Midbrain (tissue), 1 donor: Measurements from ENCODE around the gene PLXDC1.
"Not testable (repeated sequence)": the region's sequence is repeated elsewhere in the genome, so short reads cannot be mapped to it uniquely, and the experiment has no call there.

Source experiments
- DNase-seq: peaks from one replicate; lab custom pipeline; 2025; lab: John Stamatoyannopoulos, UW

The PLXDC1 gene

DNA sequence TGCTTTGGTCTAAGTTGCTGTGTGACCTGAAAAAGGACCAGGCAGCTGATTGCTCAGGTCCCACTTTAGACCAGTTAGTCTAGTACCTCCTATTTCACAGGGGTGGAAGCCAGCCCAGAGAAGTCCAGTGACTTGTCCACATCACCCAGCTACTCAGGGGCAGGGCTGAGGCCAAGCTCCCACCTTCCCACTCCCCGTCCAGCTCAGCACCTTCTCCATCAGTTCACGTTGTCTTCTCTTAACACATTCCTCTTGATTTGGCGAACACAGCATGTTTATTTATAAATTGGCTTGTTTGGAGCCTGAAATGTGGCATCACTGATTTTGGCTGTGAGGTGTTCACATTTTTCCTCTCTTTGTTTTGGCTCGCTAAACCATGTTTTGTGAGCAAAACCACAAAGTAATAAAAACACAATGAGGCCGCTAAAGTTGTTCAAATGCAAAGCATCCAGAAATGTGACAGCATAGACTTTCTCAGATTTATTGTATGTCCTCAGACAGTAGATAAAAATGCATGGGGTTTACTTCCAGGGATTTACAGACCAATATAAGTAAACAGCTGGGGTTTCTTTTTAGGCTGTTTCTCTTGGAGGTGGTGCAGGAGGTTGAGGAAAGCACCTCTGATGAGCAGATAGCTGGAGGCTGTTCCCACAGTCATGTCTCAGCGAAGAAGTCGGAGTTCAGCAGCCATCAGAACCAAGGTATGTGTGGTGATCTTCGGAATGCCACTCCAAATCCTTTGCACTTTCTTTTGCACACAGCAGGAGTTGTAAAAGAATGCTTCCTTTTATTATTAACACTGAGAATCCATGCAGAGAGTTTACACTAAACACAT is 88.4 kb downstream of the PLXDC1 start:
- DNase-seq = no peak

DNA sequence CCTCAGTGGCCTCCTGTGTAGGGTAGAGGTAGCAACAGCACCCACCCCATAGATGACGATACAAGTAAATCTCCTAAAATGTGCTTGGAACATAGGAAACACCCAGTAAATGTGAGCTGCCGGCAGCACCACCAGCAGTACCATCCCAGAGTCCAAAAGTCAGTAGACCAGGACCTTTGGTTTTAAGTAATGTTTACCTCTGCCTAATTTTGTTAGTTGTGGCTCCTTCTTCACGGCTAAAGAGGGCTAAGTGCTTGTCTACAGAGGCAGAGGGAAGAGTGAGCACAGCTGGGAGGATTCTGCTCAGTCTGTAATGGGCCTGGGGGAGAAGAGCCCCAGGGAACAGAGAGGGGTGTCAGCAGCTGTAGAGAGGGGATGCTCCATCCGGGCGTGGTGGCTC is 92.9 kb downstream of the PLXDC1 start:
- DNase-seq = no peak

DNA sequence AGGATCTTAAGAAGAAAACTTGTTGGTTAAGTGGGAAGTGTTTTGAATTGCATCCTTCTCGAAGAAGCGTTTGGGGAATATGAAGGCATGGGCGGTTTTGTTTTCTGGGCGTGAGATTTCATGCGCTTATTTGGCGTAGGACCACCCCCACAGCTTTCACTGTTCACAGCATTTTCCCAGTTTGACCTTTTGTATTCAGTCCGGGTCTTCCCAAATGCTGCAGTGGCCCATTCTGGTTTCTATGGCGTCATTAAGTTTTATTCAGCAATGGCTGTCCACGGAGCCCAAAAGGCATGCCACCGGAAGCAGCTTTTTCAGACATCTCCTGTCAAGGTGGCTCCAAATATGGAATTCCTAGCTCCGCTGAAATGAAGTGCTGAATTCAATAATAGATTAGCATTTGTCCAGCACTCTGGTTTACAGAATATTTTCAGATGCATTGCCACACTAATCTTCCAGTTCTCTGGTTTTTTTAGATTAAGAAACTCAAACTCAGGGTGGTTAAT is 93.7 kb downstream of the PLXDC1 start:
- no peak for DNase-seq

DNA sequence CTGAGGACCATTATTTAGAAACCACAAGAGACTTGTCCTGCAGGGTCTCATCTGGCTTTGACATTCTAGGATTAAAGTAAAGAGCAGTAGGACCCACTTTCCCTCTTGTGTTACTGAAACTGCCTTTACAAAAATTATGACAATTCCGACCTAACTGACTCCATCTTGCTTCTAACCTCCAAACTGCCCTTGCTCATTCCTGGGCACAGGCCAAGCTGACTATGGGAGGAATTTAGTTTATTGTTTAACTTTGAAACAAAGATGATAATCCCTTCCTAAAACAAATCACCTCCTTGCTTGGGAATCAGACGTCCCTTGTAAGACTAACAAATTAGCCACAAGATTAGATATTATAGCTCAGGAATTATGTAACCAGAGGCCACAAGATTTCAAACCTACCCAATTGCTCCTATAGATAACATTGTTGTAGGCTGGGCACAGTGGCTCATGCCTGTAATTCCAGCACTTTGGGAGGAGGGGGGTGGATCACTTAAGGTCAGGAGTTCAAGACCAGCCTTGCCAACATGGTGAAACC is 97.3 kb downstream of the PLXDC1 start:
- no peak for DNase-seq

DNA sequence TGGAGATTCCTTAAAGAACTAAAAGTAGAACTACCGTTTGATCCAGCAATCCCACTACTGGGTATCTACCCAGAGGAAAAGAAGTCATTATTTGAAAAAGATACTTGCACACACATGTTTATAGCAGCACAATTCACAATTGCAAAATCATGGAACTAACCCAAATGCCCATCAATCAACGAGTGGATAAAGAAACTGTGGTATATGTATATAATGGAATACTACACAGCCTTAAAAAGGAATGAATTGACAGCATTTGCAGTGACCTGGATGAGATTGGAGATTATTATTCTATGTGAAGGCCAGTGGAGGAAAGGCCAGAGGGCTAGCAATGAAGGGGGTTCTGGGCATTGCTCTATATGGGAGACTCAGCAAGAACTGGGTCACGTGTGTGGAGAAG is 99.0 kb downstream of the PLXDC1 start:
- not testable (repeated sequence) for DNase-seq

DNA sequence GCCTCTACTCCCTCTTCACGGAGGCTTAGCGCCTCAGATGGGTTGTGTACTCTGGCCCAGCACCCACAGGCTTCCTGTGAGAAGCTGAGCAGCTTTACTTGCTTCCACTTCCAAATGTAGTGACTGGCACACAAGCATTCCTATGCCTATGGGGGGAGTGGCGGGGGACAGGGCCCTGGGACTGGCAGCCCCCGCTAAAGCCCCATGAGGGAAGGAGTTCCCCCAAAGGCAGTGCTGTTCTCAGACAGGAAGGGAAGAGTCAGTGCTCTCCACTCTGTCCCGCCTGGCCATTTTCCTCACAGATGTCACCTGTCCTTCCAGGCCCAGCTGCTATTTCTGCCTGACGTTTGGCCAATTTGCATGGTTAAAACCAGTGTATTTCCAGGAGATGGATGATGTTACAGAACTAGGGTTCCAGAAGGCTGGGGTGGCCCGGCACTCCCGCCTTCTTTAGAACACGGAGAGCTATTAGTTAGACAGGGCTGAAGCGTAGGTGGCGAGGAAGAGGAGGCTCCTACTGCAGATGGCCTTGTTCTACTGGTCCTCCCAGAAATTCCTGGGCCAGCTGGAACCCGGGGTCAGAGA is 100.3 kb downstream of the PLXDC1 start:
- no peak for DNase-seq

DNA sequence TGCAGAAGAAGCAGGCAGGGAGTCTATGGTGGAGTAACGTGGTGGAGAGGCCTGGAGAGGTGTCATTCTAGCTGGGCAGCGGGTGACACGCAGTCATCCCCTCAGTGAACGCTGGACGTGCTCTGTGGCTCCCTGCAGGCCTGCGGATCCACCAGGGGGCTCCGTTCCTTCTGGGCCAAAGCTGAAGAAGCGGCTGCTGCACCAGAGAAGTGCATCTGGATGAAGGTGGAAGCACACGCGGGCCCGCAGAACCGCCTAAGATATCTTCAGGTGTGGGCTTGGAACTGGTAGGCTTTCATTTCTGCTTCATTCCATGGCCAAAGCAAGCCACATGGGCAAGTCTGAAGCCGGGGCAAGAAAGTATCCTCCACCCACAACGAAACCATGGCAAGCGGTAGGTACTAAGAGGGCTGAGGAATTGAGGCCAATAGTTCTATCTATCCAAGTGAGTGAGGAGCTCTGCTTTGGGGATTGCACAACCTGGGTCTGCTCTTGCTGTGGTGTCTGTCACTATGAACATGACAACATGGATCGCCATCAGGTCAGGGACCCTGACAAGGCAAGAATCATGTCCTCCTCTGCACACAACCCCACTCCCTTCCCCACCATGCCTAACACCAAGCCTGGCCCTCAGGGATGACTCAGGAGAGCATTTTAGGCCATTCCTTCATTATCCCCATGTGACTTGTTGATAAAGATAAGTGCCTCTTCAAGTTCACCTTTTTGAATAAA is 105.3 kb downstream of the PLXDC1 start:
- DNase-seq = no peak

DNA sequence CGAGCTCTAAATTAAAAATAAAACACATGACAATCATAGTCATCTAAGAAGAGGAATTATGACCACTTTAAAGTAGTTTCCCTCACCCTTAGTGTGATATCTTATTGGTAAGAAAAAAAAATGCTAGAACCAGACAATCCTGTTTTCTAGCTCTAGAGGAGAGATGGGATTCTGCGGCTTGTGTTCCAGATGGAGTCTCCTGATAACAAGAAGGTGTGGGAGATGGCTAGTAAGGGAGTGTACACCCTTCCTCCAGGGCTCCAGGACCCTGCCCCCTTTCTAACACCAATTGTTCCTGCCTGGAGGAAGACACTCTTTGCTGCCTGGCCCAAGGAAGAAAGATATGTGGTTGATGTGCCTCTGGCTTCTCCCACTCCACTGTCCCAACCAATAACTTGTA is 115.4 kb downstream of the PLXDC1 start:
- no peak for DNase-seq

DNA sequence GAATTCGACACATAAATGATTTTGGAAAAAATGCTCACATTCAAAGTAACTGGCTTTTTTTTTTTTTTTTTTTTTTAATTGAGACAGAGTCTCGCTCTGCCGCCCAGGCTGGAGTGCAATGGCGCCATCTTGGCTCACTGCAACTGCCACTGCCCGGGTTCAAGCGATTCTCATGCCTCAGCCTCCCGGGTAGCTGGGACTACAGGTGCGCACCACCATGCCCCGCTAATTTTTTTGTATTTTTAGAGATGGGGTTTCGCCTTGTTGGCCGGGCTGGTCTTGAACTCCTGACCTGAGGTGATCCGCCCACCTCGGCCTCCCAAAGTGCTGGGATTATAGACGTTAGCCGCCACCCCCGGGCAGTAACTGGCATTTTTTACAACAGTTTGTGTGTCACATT is 115.9 kb downstream of the PLXDC1 start:
- DNase-seq = not testable (repeated sequence)

DNA sequence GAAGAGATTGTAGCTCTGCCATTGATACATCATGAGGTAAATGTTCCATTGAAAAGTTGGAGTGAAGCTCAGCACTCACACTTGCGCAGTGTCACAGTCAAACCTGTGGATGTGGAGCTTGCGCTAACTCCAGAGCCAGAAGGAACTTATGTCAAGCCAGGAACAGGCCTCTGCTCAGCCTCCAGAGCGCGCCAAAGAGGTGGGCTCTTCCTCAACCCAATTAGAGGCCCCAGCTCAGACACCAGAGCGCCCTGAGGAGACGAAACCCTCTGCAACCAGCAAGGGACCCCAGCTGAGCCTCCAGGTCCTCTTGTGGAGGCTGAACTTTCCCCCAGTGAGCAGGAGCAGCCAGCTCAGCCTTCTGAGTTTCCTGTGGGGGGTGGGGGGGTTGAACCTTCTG is 122.7 kb downstream of the PLXDC1 start:
- no peak for DNase-seq

DNA sequence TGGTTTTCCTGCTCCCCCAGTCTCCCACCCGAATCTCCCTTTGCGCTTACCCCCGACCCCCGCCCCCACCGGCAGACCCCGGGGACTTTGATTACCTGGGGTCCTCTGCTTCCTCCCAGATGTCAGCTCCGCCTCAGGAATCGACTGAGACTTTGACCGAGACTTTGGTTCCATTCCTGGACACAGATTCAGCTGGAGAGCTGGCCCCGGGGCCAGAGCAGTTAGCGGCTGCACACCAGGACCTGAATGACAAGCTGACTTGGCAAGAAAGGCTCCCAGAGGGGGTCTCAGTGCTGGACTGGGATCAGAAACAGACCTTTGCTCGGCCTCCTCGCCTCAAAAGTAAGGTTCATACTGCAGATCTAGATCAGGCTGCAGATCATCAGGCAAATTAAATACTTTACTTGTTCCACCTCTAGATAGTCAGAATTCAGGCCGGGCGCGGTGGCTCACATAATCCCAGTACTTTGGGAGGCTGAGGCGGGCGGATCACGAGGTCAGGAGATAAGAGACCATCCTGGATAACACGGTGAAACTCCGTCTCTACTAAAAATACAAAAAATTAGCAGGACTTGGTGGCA is 123.9 kb downstream of the PLXDC1 start:
- no peak for DNase-seq

DNA sequence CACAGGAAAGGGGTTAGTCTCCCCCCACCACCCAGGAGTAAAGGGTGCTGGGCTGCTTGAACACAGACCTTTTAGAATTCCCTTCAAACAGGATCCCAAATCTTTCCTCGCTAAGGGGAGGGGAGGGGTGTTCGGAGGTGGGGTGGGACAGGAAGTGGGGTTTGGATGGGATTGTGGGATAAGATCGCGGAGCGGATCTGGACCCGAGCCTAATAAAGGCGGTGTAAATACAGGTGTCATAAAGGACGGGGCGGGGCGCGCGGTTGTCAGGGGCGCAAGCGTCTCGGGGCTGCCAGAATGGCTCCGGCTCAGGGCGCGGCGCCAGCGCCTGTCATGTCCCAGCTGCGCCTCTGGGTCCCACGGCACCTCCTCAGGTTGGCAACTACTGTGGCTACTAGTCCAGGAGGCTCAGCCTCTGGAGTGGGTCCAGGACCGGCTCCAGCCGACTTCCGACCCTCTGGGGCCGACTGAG is 124.4 kb downstream of the PLXDC1 start:
- no peak for DNase-seq

DNA sequence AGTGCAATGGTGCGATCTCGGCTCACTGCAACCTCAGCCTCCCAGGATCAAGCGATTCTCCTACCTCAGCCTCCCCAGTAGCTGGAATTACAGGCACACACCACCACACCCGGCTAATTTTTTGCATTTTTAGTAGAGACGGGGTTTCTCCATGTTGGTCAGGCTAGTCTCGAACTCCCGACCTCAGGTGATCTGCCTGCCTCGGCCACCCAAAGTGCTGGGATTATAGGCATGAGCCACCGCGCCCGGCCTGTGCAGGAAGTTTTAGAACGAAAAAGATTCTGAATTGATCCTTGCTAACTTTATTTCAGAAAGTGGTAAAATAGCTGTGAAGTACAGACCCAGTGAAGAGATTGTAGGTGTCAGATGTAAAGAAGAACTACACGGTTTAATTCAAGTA is 125.1 kb downstream of the PLXDC1 start:
- DNase-seq = not testable (repeated sequence)

DNA sequence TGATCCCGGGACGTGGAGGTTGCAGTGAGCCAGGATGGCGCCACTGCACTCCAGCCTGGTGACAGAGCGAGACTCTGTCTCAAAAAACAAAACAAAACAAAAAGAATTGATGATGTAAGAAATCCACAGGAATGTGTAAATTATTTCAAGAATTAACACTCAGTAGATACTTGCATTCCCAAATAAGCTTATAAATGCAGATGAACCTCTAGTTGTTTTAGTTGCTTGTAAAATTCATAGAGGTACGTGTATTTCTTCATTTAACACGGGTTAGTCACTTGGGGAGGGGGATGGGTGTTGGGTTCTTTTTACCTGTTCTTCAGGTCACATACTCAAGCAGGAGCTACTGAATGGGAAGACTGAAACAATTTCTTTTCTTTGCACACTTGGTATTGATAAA is 128.5 kb downstream of the PLXDC1 start:
- no peak for DNase-seq

DNA sequence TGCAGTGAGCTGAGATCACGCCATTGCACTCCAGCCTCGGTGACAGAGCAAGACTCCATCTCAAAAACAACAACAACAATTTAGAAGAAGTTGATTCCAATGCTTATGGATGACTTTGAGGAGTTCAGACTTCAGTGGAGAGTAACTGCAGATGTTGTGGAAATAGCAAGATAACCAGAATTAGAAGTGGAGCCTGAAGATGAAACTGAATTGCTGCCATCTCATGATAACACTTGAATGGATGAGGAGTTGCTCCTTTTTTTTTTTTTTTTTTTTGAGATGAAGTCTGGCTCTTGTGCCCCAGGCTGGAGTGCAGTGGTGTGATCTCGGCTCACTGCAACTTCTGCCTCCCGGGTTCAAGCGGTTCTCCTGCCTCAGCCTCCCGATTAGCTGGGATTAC is 131.4 kb downstream of the PLXDC1 start:
- not testable (repeated sequence) for DNase-seq

DNA sequence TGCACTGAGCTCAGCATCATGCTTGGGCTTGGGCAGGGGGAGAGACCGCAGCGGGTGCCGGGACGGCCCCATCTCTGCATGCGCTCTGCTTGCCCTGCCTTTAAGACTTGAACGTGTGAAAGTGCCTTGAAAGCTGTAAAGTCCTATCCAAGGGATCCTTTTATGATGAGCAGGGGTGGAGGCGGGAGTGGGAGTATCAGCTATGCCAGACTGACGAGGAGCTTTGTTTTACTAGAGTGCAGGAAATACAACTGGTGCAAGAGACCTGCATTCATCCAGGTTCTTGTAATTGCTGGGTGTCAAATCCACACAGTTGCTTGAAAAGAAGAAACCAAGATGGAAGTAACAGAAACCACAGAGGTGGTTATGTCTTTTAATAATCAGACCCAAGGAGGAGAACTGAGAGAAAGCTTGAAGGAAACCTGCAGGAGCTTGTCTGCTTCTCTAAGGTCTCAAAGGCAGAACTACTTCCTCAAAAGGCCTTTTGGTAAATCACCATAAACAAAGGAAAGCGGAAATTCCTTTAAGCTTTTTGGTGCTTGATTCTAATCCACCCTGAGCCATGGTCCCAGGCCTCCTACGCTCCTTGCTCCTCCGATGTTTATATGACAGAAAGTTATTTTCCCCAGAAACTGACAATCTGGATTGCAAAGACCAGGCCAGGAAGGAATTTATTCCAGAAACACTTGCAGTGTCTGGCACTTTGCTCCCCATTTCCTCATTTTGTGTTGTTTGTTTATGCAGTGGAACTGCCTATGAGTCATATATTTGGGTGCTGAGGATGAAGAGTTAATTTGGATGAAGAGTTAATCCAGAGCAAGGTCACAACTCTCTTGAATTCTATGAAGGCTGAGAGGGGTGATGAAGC is 132.9 kb downstream of the PLXDC1 start:
- no peak for DNase-seq

DNA sequence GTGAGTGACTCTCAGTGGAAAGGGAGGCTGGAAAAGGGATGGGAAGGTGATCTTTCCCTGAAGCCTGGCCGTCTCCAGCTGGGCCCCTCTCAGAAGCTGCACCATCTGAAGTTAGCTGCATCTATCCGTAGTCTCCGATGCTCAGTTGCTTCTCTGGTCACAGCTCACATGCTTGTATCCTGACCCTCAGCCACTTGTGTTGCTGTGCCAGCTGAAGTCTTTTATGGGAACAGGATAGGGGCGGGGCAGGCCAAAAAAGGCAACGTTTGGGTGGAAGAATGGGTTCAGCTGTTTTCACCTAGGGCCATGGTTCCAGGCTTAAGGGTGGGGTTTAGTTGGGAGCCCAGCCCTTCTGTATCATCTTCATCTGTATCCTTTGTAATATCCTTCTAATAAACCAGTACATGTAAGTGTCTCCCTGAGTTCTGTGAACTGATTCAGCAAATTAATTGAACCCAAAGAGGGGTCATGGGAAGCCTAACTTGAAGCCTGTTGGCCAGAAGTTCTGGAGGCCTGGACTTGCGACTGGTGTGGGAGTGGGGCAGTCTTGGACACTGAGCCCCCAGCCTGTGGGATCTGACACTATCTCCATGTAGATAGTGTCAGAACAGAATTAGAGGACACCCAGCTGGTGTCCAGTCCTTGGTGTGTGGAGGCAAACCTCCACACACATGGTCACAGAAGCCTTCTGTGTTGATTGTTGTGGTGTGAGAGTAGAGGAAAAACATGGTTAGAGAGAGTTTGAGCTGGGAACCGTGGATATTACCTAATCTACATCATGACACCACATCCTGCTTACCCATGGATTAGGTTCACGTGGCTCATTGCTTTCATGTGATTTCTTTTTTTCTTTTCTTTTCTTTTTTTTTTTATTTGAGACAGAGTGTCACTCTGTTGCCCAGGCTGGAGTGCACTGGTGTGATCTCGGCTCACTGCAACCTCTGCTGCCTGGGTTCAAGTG is 135.0 kb downstream of the PLXDC1 start:
- no peak for DNase-seq

DNA sequence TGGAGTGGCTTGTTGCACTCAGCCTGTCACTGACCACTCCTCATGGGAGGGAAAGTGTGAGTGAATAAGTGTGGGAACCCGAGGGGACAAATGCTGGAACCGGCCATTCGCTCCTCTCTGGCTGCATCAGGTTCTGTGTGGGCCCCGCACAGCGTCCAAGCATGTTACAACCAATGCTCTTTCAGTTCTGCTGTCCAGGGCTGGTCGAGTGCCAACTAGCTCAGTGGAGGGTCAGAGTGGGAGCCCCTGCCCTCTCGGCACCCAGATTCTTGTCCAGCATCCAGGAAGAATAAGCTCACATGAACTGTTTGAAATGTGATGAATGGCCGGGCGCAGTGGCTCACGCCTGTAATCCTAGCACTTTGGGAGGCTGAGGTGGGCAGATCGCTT is 135.9 kb downstream of the PLXDC1 start:
- no peak for DNase-seq

DNA sequence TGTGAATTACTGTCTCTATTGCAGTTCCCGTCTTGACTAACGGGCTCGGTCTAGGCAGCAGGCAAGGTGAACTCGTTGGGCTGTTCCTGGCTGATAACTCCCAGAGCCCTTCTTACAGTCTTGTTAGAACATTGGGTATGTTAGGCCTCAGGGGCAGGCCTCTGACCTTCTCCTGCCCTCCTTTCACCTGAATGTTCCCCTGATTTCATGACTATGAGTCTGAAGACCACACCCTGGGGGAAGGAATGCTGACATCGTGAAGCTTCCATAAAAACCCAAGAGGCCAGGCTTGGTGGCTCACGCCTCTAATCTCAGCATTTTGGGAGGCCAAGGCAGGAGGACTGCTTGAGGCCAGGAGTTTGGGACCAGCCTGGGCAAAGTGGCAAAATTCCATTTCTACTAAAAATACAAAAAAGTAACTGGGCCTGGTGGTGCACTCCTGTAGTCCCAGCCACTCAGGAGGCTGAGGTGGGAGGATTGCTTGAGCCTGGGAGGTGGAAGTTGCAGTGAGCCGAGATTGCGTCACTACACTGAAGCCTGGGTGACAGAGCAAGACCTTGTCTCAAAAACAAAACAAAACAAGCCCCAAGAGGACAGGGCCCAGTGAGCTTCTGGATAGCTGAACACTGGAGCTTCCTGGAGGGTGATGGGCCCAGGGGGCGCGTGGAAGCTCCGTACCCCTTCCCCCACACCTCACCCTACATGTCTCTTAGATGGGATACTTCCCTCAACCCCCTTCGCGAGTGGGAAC is 136.5 kb downstream of the PLXDC1 start:
- no peak for DNase-seq
